T-helper 1 cell treated with Interleukin-12 subunit alpha and Interleukin-12 subunit beta and Interleukin-4 antibody, amounts not matched to agents 30 μg/mL and 1 μg/mL, for 36 hours (primary cell): ENCODE data around the gene USH1G.
"Not testable (repeated sequence)": the region's sequence is repeated elsewhere in the genome, so short reads cannot be mapped to it uniquely, and the experiment has no call there.

Experiments
- H3K27ac Mint-ChIP-seq: one replicate; pipeline ENCODE4 v1.8.0; 2021; ENCODE audit warnings: mild to moderate bottlenecking, mixed read lengths
- H3K27me3 Mint-ChIP-seq: one replicate; pipeline ENCODE4 v1.8.0; 2021; ENCODE audit warnings: low read depth, mixed read lengths
- H3K36me3 Mint-ChIP-seq: one replicate; pipeline ENCODE4 v1.8.0; 2021; ENCODE audit warnings: low read depth, mixed read lengths
- H3K4me1 Mint-ChIP-seq: one replicate; pipeline ENCODE4 v1.8.0; 2021; ENCODE audit warnings: low read depth, mixed read lengths
- H3K4me3 Mint-ChIP-seq: one replicate; pipeline ENCODE4 v1.8.0; 2021; ENCODE audit warnings: mild to moderate bottlenecking, moderate library complexity, mixed read lengths
- H3K9me3 Mint-ChIP-seq: one replicate; pipeline ENCODE4 v1.8.0; 2021; ENCODE audit warnings: mixed read lengths

The USH1G gene

GRCh38 chr17:74922694-74923537, at the start of gene USH1G:
USH1G (minus strand) TSS chr17:74923255; CDS start chr17:74923073, 182 bp downstream.
- no peak within 1 kb of the TSS for H3K27ac Mint-ChIP-seq
- H3K4me1 Mint-ChIP-seq: no peaks in the 10 kb centered on the region
- H3K4me3 Mint-ChIP-seq: no peak within 1 kb of the TSS
- no peaks in the 10 kb centered on the region for H3K9me3 Mint-ChIP-seq
- peaks cover 71% of the 10 kb centered on the region for H3K27me3 Mint-ChIP-seq
- H3K36me3 Mint-ChIP-seq: no peaks in the 10 kb centered on the region

DNA sequence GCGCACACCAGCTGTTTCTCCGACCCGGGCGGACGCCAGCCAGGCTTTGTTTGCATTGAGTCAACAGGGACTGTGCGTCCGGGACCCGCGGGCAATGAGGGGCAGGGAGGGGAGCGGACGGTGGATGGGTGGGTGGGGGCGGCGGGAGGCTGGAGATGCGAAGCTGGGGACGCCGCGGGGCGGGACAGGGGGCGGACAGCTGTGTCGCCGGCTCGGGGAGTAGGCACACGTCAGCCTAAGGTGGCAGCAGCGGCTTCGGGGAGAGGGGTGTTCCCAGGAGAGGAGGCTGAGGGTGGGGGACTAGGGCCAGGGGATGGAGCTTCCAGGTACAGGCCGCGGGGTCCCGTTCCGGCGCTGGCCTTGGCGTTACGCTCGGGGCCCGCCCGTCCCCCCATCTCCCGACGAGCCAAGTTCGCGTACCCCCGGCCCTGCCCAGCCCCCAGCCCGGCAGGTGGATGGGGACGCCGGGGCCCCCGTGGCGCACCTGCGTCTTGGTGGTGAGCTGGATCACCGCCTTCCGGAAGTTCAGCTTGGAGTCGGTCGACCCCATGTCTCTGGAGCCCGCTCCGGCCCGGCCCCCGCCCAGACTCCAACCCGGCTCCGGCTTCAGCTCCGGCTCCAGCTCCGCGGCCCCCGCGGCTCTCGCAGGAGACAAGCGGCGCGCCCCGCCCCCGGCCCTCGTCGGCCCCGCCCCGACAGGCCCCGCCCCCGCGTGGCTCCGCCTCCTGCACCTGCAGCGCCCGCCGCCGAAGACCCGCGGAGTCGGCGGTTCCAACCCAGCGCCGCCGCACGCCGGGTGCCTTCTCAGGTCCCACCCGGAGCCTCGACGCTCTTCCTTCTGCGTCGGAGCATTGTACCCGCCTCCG, 49.3 kb upstream of the USH1G start, which contains the start of gene HID1:
Gene HID1 (minus strand): TSS at position 653 of the 866 bp plus-strand sequence. CDS start 103 bp downstream, at position 550.
- no peaks in the 10 kb centered on the region for H3K36me3 Mint-ChIP-seq
- H3K9me3 Mint-ChIP-seq: no peaks in the 10 kb centered on the region
- H3K27me3 Mint-ChIP-seq: peaks cover 44% of the 10 kb centered on the region
- peak within 1 kb of the TSS; percentile 87 for H3K4me3 Mint-ChIP-seq
- H3K4me1 Mint-ChIP-seq: peaks cover 4% of the 10 kb centered on the region
- no peak within 1 kb of the TSS for H3K27ac Mint-ChIP-seq

- peaks cover 4% of the 10 kb centered on the region for H3K4me1 Mint-ChIP-seq
- H3K9me3 Mint-ChIP-seq: no peaks in the 10 kb centered on the region
- H3K27me3 Mint-ChIP-seq: peaks cover 44% of the 10 kb centered on the region
- H3K27ac Mint-ChIP-seq: no peak overlapping the region
- H3K36me3 Mint-ChIP-seq: no peaks in the 10 kb centered on the region
- H3K4me3 Mint-ChIP-seq: peak overlapping the region; percentile 46
Measured at GRCh38 chr17:74971842-74972106, 48.7 kb upstream of the USH1G start.

DNA sequence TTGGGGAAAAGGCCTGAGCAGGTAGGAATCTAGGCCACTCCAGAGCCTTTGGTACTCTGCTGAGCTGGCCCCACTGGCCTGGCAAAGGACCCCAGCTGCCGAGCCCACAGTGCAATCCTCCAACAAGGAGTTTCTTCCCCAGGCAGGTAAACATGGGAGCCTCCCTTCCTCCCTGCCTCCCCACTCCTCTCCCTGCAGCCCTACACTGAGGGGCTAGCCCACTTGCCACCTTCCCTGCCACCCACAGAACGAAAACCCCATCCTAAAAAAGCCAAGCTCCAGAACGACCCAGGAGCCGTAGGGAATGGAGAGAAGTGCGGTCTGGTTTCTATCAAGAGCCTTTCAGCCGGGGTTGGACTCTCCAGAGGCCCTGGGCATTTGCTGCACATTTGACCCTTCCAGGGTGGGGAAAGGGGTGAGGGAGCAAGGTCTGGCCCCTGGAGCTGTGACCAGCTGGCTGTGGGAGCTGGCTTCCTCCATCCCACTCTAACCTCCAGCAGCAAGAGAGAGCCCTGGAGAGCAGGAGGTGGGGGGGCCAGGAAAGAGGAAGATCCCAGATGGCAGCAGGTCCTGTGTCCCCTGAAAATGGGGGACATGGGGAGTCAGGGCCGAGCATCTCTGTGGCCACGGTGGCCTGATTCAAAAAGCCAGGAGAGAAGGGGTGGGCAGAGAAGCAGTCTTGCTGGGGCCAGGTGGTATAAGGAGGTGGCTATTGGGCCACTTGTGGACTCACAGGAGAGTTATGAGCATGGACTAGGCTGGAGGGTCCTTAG, 48.2 kb upstream of the USH1G start:
- Mint-ChIP-seq H3K4me1 (peaks cover 4% of the 10 kb centered on the region), H3K9me3 (no peaks in the 10 kb centered on the region), H3K4me3 (peak overlapping the region; percentile 46), H3K36me3 (no peaks in the 10 kb centered on the region), H3K27ac (no peak overlapping the region), H3K27me3 (peaks cover 44% of the 10 kb centered on the region)

- Mint-ChIP-seq H3K27ac (no peak overlapping the region), H3K27me3 (peaks cover 39% of the 10 kb centered on the region), H3K36me3 (no peaks in the 10 kb centered on the region), H3K4me3 (no peak overlapping the region), H3K4me1 (peaks cover 4% of the 10 kb centered on the region), H3K9me3 (no peaks in the 10 kb centered on the region)
Measured at GRCh38 chr17:74970395-74970794, 47.3 kb upstream of the USH1G start.

GRCh38 chr17:74969501-74969900, 46.4 kb upstream of the USH1G start:
- not testable (repeated sequence) for H3K4me3 Mint-ChIP-seq, H3K9me3 Mint-ChIP-seq, H3K4me1 Mint-ChIP-seq, H3K27ac Mint-ChIP-seq, H3K36me3 Mint-ChIP-seq
- H3K27me3 Mint-ChIP-seq: peaks cover 34% of the 10 kb centered on the region

- no peaks in the 10 kb centered on the region for H3K36me3 Mint-ChIP-seq
- H3K27me3 Mint-ChIP-seq: peaks cover 28% of the 10 kb centered on the region
- H3K27ac Mint-ChIP-seq: no peak overlapping the region
- peaks cover 6% of the 10 kb centered on the region for H3K4me1 Mint-ChIP-seq
- no peak overlapping the region for H3K4me3 Mint-ChIP-seq
- H3K9me3 Mint-ChIP-seq: no peaks in the 10 kb centered on the region
Measured at GRCh38 chr17:74968361-74968780, 45.3 kb upstream of the USH1G start.

GRCh38 chr17:74964988-74965622, 42.0 kb upstream of the USH1G start:
- peaks cover 4% of the 10 kb centered on the region for H3K27me3 Mint-ChIP-seq
- peaks cover 6% of the 10 kb centered on the region for H3K4me1 Mint-ChIP-seq
- H3K9me3 Mint-ChIP-seq: no peaks in the 10 kb centered on the region
- H3K27ac Mint-ChIP-seq: no peak overlapping the region
- no peaks in the 10 kb centered on the region for H3K36me3 Mint-ChIP-seq
- no peak overlapping the region for H3K4me3 Mint-ChIP-seq

DNA sequence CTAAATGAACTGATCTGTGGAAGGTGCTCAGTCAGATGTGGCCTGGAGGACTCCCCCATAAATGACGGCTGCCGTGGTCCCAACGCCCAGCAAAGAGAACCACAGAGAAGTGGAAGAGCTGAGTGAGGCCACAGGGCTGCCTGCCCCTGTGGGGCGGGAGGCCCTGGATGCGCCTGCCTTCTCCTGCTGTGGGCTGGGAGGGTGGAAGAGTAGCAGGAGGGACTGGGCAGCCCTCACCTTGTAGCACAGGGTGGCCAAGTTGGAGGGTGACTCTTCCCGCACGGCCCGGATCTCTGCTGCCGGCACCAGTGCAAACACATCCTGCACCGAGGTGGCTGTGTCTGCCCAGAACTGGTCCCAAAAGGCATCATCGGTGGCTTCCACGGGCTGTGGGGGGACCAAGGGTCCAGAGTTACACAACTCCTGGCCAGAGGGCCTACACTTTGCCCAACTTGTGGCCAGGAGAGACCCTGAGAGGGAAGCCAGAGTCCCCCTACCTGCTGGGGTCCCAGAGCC, 41.2 kb upstream of the USH1G start:
- H3K4me1 Mint-ChIP-seq: peaks cover 6% of the 10 kb centered on the region
- H3K9me3 Mint-ChIP-seq: no peaks in the 10 kb centered on the region

GRCh38 chr17:74963656-74964055, 40.6 kb upstream of the USH1G start:
- no peak overlapping the region for H3K4me3 Mint-ChIP-seq
- no peak overlapping the region for H3K27ac Mint-ChIP-seq
- no peaks in the 10 kb centered on the region for H3K36me3 Mint-ChIP-seq
- peaks cover 3% of the 10 kb centered on the region for H3K27me3 Mint-ChIP-seq
- no peaks in the 10 kb centered on the region for H3K9me3 Mint-ChIP-seq
- peaks cover 6% of the 10 kb centered on the region for H3K4me1 Mint-ChIP-seq

More for the DNA sequence above, 41.2 kb upstream of the USH1G start:
- no peaks in the 10 kb centered on the region for H3K36me3 Mint-ChIP-seq
- H3K4me3 Mint-ChIP-seq: no peak overlapping the region
- peaks cover 3% of the 10 kb centered on the region for H3K27me3 Mint-ChIP-seq
- no peak overlapping the region for H3K27ac Mint-ChIP-seq

- no peak overlapping the region for H3K4me3 Mint-ChIP-seq
Measured at GRCh38 chr17:74962622-74963394, 39.8 kb upstream of the USH1G start.

GRCh38 chr17:74961657-74962350, 38.7 kb upstream of the USH1G start:
- Mint-ChIP-seq H3K36me3 (no peaks in the 10 kb centered on the region), H3K27me3 (peaks cover 3% of the 10 kb centered on the region), H3K4me1 (peaks cover 6% of the 10 kb centered on the region), H3K27ac (no peak overlapping the region), H3K4me3 (no peak overlapping the region), H3K9me3 (no peaks in the 10 kb centered on the region)

More at GRCh38 chr17:74962622-74963394, 39.8 kb upstream of the USH1G start:
- peaks cover 6% of the 10 kb centered on the region for H3K4me1 Mint-ChIP-seq
- no peaks in the 10 kb centered on the region for H3K9me3 Mint-ChIP-seq
- H3K36me3 Mint-ChIP-seq: no peaks in the 10 kb centered on the region
- H3K27me3 Mint-ChIP-seq: peaks cover 3% of the 10 kb centered on the region
- H3K27ac Mint-ChIP-seq: no peak overlapping the region
